GM12878 (cell line): ENCODE results near the gene CDC6. TPM values are rescaled to one million over a fixed set of nuclear protein-coding genes. Genes with fewer than 3 reads are reported as not detected.
A peak's percentile ranks its signal among the peaks of the same experiment; 100 is the strongest.

ENCODE experiments used
- BRCA1 ChIP-seq: IDR thresholded peaks from 2 replicates; pipeline ENCODE4 v1.6.1; 2011; ENCODE audit warnings: low read depth, low read length, improper control_type of control experiment
- CBX5 ChIP-seq: sonication (generic); IDR thresholded peaks from 2 replicates; pipeline ENCODE4 v1.6.1; 2016; ENCODE audit warnings: low read depth, moderate library complexity, mild to moderate bottlenecking, inconsistent platforms
- CHD1 ChIP-seq: IDR thresholded peaks from 2 replicates; pipeline ENCODE4 v1.6.1; 2012; ENCODE audit warnings: low read depth, low read length, improper control_type of control experiment
- CUX1 ChIP-seq: IDR thresholded peaks from 2 replicates; pipeline ENCODE4 v1.6.1; 2012; ENCODE audit warnings: improper control_type of control experiment, low read depth, low read length; ENCODE audit not compliant: insufficient replicate concordance
- HDAC2 ChIP-seq: fragments of 200-600 bp; sonication (generic); IDR thresholded peaks from 2 replicates; pipeline ENCODE4 v1.6.1; 2017
- IRF4 ChIP-seq: IDR thresholded peaks from 2 replicates; pipeline ENCODE4 v1.6.1; 2011; ENCODE audit warnings: low read depth, low read length
- JUNB ChIP-seq: IDR thresholded peaks from 2 replicates; pipeline ENCODE4 v1.6.1; 2016; ENCODE audit warnings: antibody characterized with exemption, mild to moderate bottlenecking
- MEF2B ChIP-seq: fragments of 450-650 bp; IDR thresholded peaks from 2 replicates; pipeline ENCODE4 v1.6.1; 2018; ENCODE audit warnings: mild to moderate bottlenecking, moderate library complexity; ENCODE audit not compliant: partially characterized antibody, poor library complexity, severe bottlenecking
- MXI1 ChIP-seq: fragments of 150-350 bp; IDR thresholded peaks from 2 replicates; pipeline ENCODE4 v1.6.1; 2011; ENCODE audit warnings: low read depth, mild to moderate bottlenecking, inconsistent platforms, low read length, improper control_type of control experiment
- PAX8 ChIP-seq: fragments of 450-650 bp; IDR thresholded peaks from 2 replicates; pipeline ENCODE4 v1.6.1; 2017; ENCODE audit warnings: mild to moderate bottlenecking, moderate library complexity
- RFX5 ChIP-seq: IDR thresholded peaks from 2 replicates; pipeline ENCODE4 v1.6.1; 2011; ENCODE audit warnings: low read depth, low read length, improper control_type of control experiment
- RUNX3 ChIP-seq: IDR thresholded peaks from 2 replicates; pipeline ENCODE4 v1.6.1; 2012; ENCODE audit warnings: low read length, inconsistent platforms
- SMAD1 ChIP-seq: fragments of 450-650 bp; IDR thresholded peaks from 2 replicates; pipeline ENCODE4 v1.6.1; 2018; ENCODE audit warnings: mild to moderate bottlenecking, low read depth; ENCODE audit not compliant: partially characterized antibody
- SMARCA5 ChIP-seq: fragments of 450-650 bp; IDR thresholded peaks from 2 replicates; pipeline ENCODE4 v1.6.1; 2017; ENCODE audit warnings: mild to moderate bottlenecking
- SREBF2 ChIP-seq: IDR thresholded peaks from 2 replicates; pipeline ENCODE4 v1.6.1; 2012; ENCODE audit warnings: mild to moderate bottlenecking, low read length
- ZBED1 ChIP-seq: IDR thresholded peaks from 2 replicates; pipeline ENCODE4 v1.6.1; 2016; ENCODE audit warnings: borderline replicate concordance
- ZBTB40 ChIP-seq: fragments of 450-650 bp; IDR thresholded peaks from 2 replicates; pipeline ENCODE4 v1.6.1; 2016; ENCODE audit warnings: mild to moderate bottlenecking, moderate library complexity, borderline replicate concordance
- ZZZ3 ChIP-seq: IDR thresholded peaks from 2 replicates; pipeline ENCODE4 v1.6.1; 2011; ENCODE audit warnings: low read depth; ENCODE audit not compliant: control insufficient read depth, insufficient read length
- polyA plus RNA-seq, 11 experiments: library from polyadenylated mRNA; depleted of rRNA in 4 of 11; unstranded in 6 of 11; stranded (reverse) in 5 of 11; fragments of >200 nt; fragmentation: Nextera tagmentation in 4 of 11; fragmentation: Illumina TruSeq in 1 of 11; extraction: Ambion mirVana in 4 of 11; extraction: Trizol in 1 of 11; gene quantifications; 1 replicate in 1 of 11; 2 replicates in 10 of 11; pipeline versions ENCODE4 v1.2.1 to v1.2.3, GENCODE V29; 2011 to 2016; ENCODE audit warnings: inconsistent platforms in 2 of 11, missing spikeins in 2 of 11, low read depth in 1 of 11
- total RNA-seq, 4 experiments: library from RNA; depleted of rRNA in 3 of 4; stranded (reverse); fragments of >200 nt in 3 of 4; fragmentation: Illumina TruSeq in 1 of 4; extraction: Trizol in 1 of 4; gene quantifications; 2 replicates each; pipeline versions ENCODE4 v1.2.1 to v1.2.3, GENCODE V29; 2013 to 2021
- TF ChIP-seq, protein P1 (sequence below): fragments of 450-650 bp; IDR thresholded peaks from 2 replicates; pipeline ENCODE4 v1.6.1; 2017; ENCODE audit warnings: borderline replicate concordance

Gene CDC6
- total and polyA plus RNA-seq, 10 of the 15 experiments (the other 5 are each of a cell fraction or from before 2014, with no cell fraction given) = 13.3 to 60.9 (median 47.6) TPM

DNA sequence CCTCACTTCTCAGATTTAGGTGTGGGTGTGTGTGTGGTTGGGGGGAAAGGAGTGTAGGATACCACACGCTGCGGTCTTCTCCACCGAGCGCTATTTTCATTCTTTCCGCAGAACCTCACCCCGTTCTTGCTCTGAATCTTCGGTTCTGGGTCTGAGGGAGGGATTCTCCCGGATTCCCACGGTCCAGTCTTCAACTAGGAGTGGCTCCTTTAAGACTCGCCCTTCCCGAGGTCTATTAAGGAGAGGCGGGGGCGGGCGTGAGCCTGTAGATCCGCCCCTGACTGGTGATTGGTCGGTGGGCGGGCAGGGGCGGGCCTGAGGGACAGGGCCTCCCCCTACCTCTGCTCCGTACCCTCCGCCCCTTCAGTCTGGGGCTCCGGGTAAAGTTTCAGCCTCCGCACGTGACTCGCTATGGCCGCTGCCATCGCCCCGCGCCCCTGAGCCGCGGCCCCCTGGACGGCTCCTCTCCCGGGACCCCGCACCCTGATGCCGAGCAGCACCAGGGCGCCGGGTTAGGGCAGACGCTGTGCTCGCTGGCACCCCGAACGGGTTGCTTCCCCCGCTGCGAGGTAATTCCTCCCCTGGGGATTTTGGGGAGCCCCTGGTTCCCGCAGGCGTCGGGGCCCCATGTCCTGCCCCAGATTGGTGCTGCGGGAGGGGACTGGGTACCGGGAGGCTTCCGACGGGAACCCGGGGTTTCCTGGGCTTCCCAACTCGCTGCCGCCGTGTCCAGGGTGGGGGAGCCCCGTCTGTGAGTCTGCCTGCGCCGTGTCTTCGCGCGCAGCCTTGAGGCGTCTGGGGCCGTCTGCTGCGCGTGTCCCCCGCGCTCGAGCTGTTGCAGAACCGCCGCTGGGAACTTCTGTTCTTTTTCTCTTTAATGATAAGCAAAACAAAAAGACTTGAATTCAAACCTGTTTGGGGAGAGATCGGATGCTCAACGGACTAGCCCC lies 30.5 kb downstream of the CDC6 start (continued):
- TF ChIP-seq CUX1 = no peak
- TF ChIP-seq RUNX3 = no peak
- no peak for TF ChIP-seq SREBF2
- TF ChIP-seq, protein P1, sequence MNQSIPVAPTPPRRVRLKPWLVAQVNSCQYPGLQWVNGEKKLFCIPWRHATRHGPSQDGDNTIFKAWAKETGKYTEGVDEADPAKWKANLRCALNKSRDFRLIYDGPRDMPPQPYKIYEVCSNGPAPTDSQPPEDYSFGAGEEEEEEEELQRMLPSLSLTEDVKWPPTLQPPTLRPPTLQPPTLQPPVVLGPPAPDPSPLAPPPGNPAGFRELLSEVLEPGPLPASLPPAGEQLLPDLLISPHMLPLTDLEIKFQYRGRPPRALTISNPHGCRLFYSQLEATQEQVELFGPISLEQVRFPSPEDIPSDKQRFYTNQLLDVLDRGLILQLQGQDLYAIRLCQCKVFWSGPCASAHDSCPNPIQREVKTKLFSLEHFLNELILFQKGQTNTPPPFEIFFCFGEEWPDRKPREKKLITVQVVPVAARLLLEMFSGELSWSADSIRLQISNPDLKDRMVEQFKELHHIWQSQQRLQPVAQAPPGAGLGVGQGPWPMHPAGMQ = no peak
- no peak for TF ChIP-seq CBX5
- no peak for TF ChIP-seq BRCA1
- no peak for TF ChIP-seq IRF4
- peak; percentile 89 for TF ChIP-seq MXI1
- no peak for TF ChIP-seq ZZZ3
- peak; percentile 75; the same call in 1 of the 2 replicates for TF ChIP-seq SMARCA5
- TF ChIP-seq HDAC2 = no peak
- no peak for TF ChIP-seq SMAD1
- TF ChIP-seq MEF2B = peak; percentile 93
- TF ChIP-seq ZBTB40 = no peak
- no peak for TF ChIP-seq ZBED1
- TF ChIP-seq CHD1 = no peak
- no peak for TF ChIP-seq JUNB
- no peak for TF ChIP-seq RFX5
- no peak for TF ChIP-seq PAX8
